ENCODE results near the gene EPS15. TPM values are rescaled to one million over a fixed set of nuclear protein-coding genes. Genes with fewer than 3 reads are reported as not detected.

Gene EPS15
- total and polyA plus RNA-seq, 9 of the 15 experiments (the other 6 are each of a cell fraction or from before 2014, with no cell fraction given): 23.1 to 69.0 (median 41.7) TPM

DNA sequence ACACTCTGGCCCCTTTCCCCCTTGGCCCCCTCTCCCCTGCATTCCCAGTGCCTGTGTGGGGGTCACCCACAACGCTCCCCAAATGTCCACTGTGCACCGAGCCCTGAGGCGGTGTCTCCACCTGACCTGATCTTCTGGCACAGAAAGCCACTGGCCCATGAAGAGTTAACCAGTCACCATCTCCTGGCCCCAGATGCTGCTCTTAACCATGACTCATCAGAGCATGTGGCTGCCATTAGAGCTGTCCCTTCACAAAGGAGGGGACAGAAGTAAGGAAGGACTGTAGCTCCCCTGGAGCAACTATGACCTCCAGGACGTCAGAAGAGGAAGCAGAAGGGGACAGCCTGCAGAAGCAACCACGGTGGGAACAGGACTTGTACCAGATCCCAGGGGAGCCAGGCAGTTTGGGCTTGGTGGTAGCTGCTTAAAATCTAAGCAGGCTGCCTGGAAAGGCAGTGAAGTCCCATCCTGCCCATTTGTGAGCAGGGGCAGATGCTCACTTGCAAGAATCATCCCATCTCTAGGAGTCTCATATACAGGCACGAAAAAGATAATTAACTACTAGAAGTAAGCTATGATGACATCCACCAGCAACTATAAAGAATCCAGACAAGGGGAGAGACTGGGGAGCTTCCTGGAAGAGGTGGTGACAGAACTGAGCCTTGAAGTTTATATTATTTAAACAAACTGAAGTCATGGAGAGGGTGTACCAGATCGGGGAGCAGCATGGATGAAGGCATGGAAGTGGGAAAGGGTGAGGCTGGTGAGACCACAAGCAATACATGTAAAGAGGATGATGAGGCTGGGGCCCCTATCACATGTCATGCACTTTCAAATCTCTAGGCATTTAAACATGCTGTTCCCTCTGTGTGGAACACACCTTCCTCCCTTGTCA, 187.6 kb downstream of the EPS15 start (continued):
- TF ChIP-seq, protein P1, sequence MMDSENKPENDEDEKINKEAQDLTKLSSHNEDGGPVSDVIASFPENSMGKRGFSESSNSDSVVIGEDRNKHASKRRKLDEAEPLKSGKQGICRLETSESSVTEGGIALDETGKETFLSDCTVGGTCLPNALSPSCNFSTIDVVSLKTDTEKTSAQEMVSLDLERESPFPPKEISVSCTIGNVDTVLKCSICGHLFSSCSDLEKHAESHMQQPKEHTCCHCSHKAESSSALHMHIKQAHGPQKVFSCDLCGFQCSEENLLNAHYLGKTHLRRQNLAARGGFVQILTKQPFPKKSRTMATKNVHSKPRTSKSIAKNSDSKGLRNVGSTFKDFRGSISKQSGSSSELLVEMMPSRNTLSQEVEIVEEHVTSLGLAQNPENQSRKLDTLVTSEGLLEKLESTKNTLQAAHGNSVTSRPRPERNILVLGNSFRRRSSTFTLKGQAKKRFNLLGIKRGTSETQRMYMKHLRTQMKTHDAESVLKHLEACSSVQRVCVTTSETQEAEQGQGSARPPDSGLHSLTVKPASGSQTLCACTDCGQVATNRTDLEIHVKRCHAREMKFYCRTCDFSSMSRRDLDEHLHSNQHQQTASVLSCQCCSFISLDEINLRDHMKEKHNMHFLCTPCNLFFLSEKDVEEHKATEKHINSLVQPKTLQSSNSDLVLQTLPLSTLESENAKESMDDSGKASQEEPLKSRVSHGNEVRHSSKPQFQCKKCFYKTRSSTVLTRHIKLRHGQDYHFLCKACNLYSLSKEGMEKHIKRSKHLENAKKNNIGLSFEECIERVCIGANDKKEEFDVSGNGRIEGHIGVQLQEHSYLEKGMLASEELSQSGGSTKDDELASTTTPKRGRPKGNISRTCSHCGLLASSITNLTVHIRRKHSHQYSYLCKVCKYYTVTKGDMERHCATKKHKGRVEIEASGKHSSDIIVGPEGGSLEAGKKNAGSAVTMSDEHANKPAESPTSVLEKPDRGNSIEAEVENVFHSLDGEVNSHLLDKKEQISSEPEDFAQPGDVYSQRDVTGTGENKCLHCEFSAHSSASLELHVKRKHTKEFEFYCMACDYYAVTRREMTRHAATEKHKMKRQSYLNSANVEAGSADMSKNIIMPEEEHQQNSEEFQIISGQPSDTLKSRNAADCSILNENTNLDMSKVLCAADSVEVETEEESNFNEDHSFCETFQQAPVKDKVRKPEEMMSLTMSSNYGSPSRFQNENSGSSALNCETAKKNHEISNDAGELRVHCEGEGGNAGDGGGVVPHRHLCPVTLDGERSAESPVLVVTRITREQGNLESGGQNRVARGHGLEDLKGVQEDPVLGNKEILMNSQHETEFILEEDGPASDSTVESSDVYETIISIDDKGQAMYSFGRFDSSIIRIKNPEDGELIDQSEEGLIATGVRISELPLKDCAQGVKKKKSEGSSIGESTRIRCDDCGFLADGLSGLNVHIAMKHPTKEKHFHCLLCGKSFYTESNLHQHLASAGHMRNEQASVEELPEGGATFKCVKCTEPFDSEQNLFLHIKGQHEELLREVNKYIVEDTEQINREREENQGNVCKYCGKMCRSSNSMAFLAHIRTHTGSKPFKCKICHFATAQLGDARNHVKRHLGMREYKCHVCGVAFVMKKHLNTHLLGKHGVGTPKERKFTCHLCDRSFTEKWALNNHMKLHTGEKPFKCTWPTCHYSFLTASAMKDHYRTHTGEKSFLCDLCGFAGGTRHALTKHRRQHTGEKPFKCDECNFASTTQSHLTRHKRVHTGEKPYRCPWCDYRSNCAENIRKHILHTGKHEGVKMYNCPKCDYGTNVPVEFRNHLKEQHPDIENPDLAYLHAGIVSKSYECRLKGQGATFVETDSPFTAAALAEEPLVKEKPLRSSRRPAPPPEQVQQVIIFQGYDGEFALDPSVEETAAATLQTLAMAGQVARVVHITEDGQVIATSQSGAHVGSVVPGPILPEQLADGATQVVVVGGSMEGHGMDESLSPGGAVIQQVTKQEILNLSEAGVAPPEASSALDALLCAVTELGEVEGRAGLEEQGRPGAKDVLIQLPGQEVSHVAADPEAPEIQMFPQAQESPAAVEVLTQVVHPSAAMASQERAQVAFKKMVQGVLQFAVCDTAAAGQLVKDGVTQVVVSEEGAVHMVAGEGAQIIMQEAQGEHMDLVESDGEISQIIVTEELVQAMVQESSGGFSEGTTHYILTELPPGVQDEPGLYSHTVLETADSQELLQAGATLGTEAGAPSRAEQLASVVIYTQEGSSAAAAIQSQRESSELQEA (IDR thresholded peaks at IDR 0.05; ENCODE audit: low read depth): 0 out of 2 replicates have a peak, but pooled peaks have one; percentile 25
- TF ChIP-seq BCOR (IDR thresholded peaks at IDR 0.05) (peak; percentile 66), SREBF2 (CRISPR knock-in tag; IDR thresholded peaks at IDR 0.05) (no peak), TAF7 (tag; IDR thresholded peaks at IDR 0.05) (peak; percentile 73; the same call in 1 of the 2 replicates), GABPB1 (CRISPR knock-in tag; IDR thresholded peaks at IDR 0.05) (no peak), NR4A1 (CRISPR knock-in tag; IDR thresholded peaks at IDR 0.05) (no peak), NR4A1 (tag; IDR thresholded peaks at IDR 0.05) (peak; percentile 91), NR2C2 (CRISPR knock-in tag; IDR thresholded peaks at IDR 0.05) (no peak; the same call in 1 of the 2 replicates), NR2C2 (tag; IDR thresholded peaks at IDR 0.05) (peak; percentile 92), MEF2D (tag; conservative IDR thresholded peaks at IDR 0.05; ENCODE audit: low read depth) (0 out of 2 replicates have a peak, but pooled peaks have one; percentile 50), TRIM24 (IDR thresholded peaks at IDR 0.05) (peak; percentile 71 to 74), XRCC5 (IDR thresholded peaks at IDR 0.05; ENCODE audit: low read depth, low read length) (peak; percentile 82; the same call in 1 of the 2 replicates)
- TF ChIP-seq, protein P2, sequence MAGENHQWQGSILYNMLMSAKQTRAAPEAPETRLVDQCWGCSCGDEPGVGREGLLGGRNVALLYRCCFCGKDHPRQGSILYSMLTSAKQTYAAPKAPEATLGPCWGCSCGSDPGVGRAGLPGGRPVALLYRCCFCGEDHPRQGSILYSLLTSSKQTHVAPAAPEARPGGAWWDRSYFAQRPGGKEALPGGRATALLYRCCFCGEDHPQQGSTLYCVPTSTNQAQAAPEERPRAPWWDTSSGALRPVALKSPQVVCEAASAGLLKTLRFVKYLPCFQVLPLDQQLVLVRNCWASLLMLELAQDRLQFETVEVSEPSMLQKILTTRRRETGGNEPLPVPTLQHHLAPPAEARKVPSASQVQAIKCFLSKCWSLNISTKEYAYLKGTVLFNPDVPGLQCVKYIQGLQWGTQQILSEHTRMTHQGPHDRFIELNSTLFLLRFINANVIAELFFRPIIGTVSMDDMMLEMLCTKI (IDR thresholded peaks at IDR 0.05; ENCODE audit: partially characterized antibody): no peak
- TF ChIP-seq, protein P3, sequence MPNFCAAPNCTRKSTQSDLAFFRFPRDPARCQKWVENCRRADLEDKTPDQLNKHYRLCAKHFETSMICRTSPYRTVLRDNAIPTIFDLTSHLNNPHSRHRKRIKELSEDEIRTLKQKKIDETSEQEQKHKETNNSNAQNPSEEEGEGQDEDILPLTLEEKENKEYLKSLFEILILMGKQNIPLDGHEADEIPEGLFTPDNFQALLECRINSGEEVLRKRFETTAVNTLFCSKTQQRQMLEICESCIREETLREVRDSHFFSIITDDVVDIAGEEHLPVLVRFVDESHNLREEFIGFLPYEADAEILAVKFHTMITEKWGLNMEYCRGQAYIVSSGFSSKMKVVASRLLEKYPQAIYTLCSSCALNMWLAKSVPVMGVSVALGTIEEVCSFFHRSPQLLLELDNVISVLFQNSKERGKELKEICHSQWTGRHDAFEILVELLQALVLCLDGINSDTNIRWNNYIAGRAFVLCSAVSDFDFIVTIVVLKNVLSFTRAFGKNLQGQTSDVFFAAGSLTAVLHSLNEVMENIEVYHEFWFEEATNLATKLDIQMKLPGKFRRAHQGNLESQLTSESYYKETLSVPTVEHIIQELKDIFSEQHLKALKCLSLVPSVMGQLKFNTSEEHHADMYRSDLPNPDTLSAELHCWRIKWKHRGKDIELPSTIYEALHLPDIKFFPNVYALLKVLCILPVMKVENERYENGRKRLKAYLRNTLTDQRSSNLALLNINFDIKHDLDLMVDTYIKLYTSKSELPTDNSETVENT (CRISPR knock-in tag; IDR thresholded peaks at IDR 0.05): no peak

Data from K562 (cell line).